H1 (cell line): ENCODE results near the gene TEKT1. TPM values are rescaled to one million over a fixed set of nuclear protein-coding genes. Genes with fewer than 3 reads are reported as not detected.

Experiments
- CTCF ChIA-PET: fragments of 300-600 bp; sonication (Branson Sonifier 250); formaldehyde crosslinking; loops from one replicate; lab custom pipeline; 2021; ENCODE audit not compliant: partially characterized antibody; lab: Charles Lee
- POLR2A ChIA-PET: fragments of 300-600 bp; sonication (Branson Sonifier 250); formaldehyde crosslinking; loops from one replicate; lab custom pipeline; 2021; ENCODE audit warnings: inconsistent platforms; ENCODE audit not compliant: partially characterized antibody; lab: Charles Lee
- DNase-seq, 2 experiments: peaks; one replicate each; pipeline versions ENCODE4 v3.0.0 to v3.0.0-alpha.2; 2010 to 2022; ENCODE audit warnings: low spot score in 2 of 2, low read depth in 1 of 2, mixed read lengths in 1 of 2
- FAIRE-seq: peaks from 2 replicates; lab custom pipeline; 2011; peaks lifted over from hg19 to GRCh38; lab: Jason Lieb, UNC
- H2AFZ ChIP-seq: 2 replicates; pipeline ENCODE4 v1.8.1; 2012; ENCODE audit warnings: low read length, inconsistent platforms
- H2AK5ac ChIP-seq: 2 replicates; pipeline ENCODE4 v1.6.1; 2013; ENCODE audit warnings: low read depth, low read length
- H2BK120ac ChIP-seq: replicated peaks from 2 replicates; pipeline ENCODE3; 2013; ENCODE audit warnings: low read depth, low read length, inconsistent platforms
- H2BK12ac ChIP-seq: 2 replicates; pipeline ENCODE4 v1.6.1; 2013; ENCODE audit warnings: low read depth, low read length
- H2BK15ac ChIP-seq: 2 replicates; pipeline ENCODE4 v1.6.1; 2013; ENCODE audit warnings: low read length
- H2BK20ac ChIP-seq: 2 replicates; pipeline ENCODE4 v1.6.1; 2013; ENCODE audit warnings: low read length
- H2BK5ac ChIP-seq: 2 replicates; pipeline ENCODE4 v1.6.1; 2013; ENCODE audit warnings: low read depth, low read length
- H3K14ac ChIP-seq: 2 replicates; pipeline ENCODE4 v1.6.1; 2013; ENCODE audit warnings: inconsistent platforms; ENCODE audit not compliant: insufficient read length
- H3K18ac ChIP-seq: 2 replicates; pipeline ENCODE4 v1.6.1; 2013; ENCODE audit warnings: low read length; ENCODE audit errors: extremely low read depth
- H3K23ac ChIP-seq: 2 replicates; pipeline ENCODE4 v1.6.1; 2013; ENCODE audit warnings: inconsistent platforms; ENCODE audit not compliant: insufficient read length
- H3K23me2 ChIP-seq: 2 replicates; pipeline ENCODE4 v1.6.1; 2013; ENCODE audit warnings: low read depth, low read length
- H3K27ac ChIP-seq: 2 replicates; pipeline ENCODE4 v1.6.1; 2011; ENCODE audit warnings: low read depth, low read length, inconsistent platforms
- H3K27me3 ChIP-seq, 4 experiments: replicated peaks in 1 of 4; 1 replicate in 1 of 4; 2 replicates in 3 of 4; pipeline versions ENCODE4 v1.6.1 to v1.8.1; 2011 to 2013; ENCODE audit warnings: low read length in 3 of 4, mild to moderate bottlenecking in 3 of 4, inconsistent platforms in 2 of 4, mixed read lengths in 2 of 4, moderate library complexity in 1 of 4; ENCODE audit not compliant: control insufficient read depth in 3 of 4, insufficient read depth in 3 of 4; ENCODE audit errors: extremely low read depth in 1 of 4
- H3K36me3 ChIP-seq, 4 experiments: 2 replicates each; pipeline versions ENCODE4 v1.6.1 to v1.8.1; 2011 to 2013; ENCODE audit warnings: mild to moderate bottlenecking in 4 of 4, low read length in 3 of 4, moderate library complexity in 2 of 4, control low read depth in 1 of 4, inconsistent platforms in 1 of 4; ENCODE audit not compliant: insufficient read depth in 4 of 4, control insufficient read depth in 2 of 4
- H3K4ac ChIP-seq: replicated peaks from 2 replicates; pipeline ENCODE3; 2013; ENCODE audit warnings: low read length, low read depth, mixed read lengths, inconsistent platforms; ENCODE audit not compliant: insufficient read length
- H3K4me1 ChIP-seq, 4 experiments: replicated peaks in 1 of 4; 1 replicate in 1 of 4; 2 replicates in 3 of 4; pipeline versions ENCODE4 v1.6.1 to v1.8.1; 2011 to 2013; ENCODE audit warnings: low read length in 3 of 4, inconsistent platforms in 2 of 4, mixed read lengths in 1 of 4; ENCODE audit not compliant: insufficient read depth in 4 of 4, control insufficient read depth in 3 of 4
- H3K4me2 ChIP-seq, 2 experiments: 2 replicates each; pipeline versions ENCODE4 v1.6.1 to v1.8.1; 2011 to 2013; ENCODE audit warnings: low read depth in 2 of 2, low read length in 2 of 2, control low read depth in 1 of 2, inconsistent platforms in 1 of 2, mild to moderate bottlenecking in 1 of 2; ENCODE audit not compliant: insufficient read depth in 1 of 2
- H3K4me3 ChIP-seq, 4 experiments: fragments of 200-600, 300-600 bp in 1 of 4; sonication (generic), shearing (Covaris generic), sonication (Bioruptor Twin) in 1 of 4; 2 replicates each; pipeline versions ENCODE4 v1.5.1 to v1.8.1; 2011 to 2016; ENCODE audit warnings: low read length in 4 of 4, low read depth in 3 of 4, control low read depth in 2 of 4, inconsistent platforms in 2 of 4, mild to moderate bottlenecking in 2 of 4, mixed read lengths in 1 of 4, moderate library complexity in 1 of 4; ENCODE audit not compliant: insufficient read depth in 2 of 4; ENCODE audit errors: extremely low read depth in 1 of 4
- H3K56ac ChIP-seq: replicated peaks from 2 replicates; pipeline ENCODE3; 2013; ENCODE audit warnings: low read depth, mild to moderate bottlenecking, mixed read lengths, low read length, inconsistent platforms; ENCODE audit not compliant: insufficient read length
- H3K79me1 ChIP-seq: 2 replicates; pipeline ENCODE4 v1.6.1; 2013; ENCODE audit warnings: low read depth, low read length, control low read depth
- H3K79me2 ChIP-seq, 2 experiments: 2 replicates each; pipeline versions ENCODE4 v1.6.1 to v1.8.1; 2012 to 2013; ENCODE audit warnings: low read length in 2 of 2, mild to moderate bottlenecking in 2 of 2, inconsistent platforms in 1 of 2; ENCODE audit not compliant: insufficient read depth in 2 of 2, control insufficient read depth in 1 of 2
- H3K9ac ChIP-seq, 4 experiments: replicated peaks in 1 of 4; 1 replicate in 1 of 4; 2 replicates in 3 of 4; pipeline versions ENCODE4 v1.6.1 to v1.8.1; 2011 to 2013; ENCODE audit warnings: low read depth in 3 of 4, low read length in 3 of 4, control low read depth in 2 of 4, mild to moderate bottlenecking in 2 of 4, moderate library complexity in 2 of 4, inconsistent platforms in 1 of 4; ENCODE audit errors: extremely low read depth in 1 of 4
- H3K9me3 ChIP-seq, 2 experiments: 2 replicates each; pipeline versions ENCODE4 v1.6.1 to v1.8.1; 2012 to 2013; ENCODE audit warnings: mild to moderate bottlenecking in 2 of 2, moderate library complexity in 2 of 2, control low read depth in 1 of 2, inconsistent platforms in 1 of 2, low read depth in 1 of 2, low read length in 1 of 2, mixed read lengths in 1 of 2; ENCODE audit not compliant: insufficient read depth in 2 of 2
- H4K20me1 ChIP-seq, 2 experiments: replicated peaks in 1 of 2; 2 replicates each; pipeline versions ENCODE3 to v1.8.1; 2011 to 2013; ENCODE audit warnings: inconsistent platforms in 2 of 2, low read length in 2 of 2, mild to moderate bottlenecking in 1 of 2; ENCODE audit not compliant: insufficient read depth in 2 of 2, control insufficient read depth in 1 of 2
- H4K5ac ChIP-seq: 2 replicates; pipeline ENCODE4 v1.6.1; 2013; ENCODE audit warnings: low read length, low read depth, mixed read lengths, inconsistent platforms; ENCODE audit not compliant: insufficient read length
- H4K8ac ChIP-seq: 2 replicates; pipeline ENCODE4 v1.8.0; 2013; ENCODE audit warnings: mild to moderate bottlenecking, moderate library complexity, low read length, inconsistent platforms; ENCODE audit not compliant: insufficient read depth; ENCODE audit errors: extremely low read depth
- H4K91ac ChIP-seq: replicated peaks from 2 replicates; pipeline ENCODE3; 2013; ENCODE audit warnings: low read length, mixed read lengths, inconsistent platforms; ENCODE audit not compliant: insufficient read length
- ATF2 ChIP-seq: IDR thresholded peaks from 2 replicates; pipeline ENCODE4 v1.6.1; 2012; ENCODE audit warnings: low read length, inconsistent platforms
- BCL11A ChIP-seq, 2 experiments: IDR thresholded peaks; one replicate each; pipeline ENCODE4 v1.6.1; 2011; ENCODE audit warnings: low read depth in 2 of 2, low read length in 2 of 2, mild to moderate bottlenecking in 2 of 2
- CEBPB ChIP-seq: IDR thresholded peaks from 2 replicates; pipeline ENCODE4 v1.6.1; 2012; ENCODE audit warnings: low read depth, low read length
- CHD1 ChIP-seq: IDR thresholded peaks from 2 replicates; pipeline ENCODE4 v1.6.1; 2012; ENCODE audit warnings: low read depth, low read length, improper control_type of control experiment
- CHD2 ChIP-seq: IDR thresholded peaks from 2 replicates; pipeline ENCODE4 v1.6.1; 2012; ENCODE audit warnings: low read length, improper control_type of control experiment
- EZH2 ChIP-seq: fragments of 200-600 bp; sonication (generic); IDR thresholded peaks from 2 replicates; pipeline ENCODE4 v1.7.1; 2012; ENCODE audit warnings: low read depth, mild to moderate bottlenecking, moderate library complexity, low read length, inconsistent platforms; ENCODE audit not compliant: severe bottlenecking
- FOSL1 ChIP-seq: IDR thresholded peaks from 2 replicates; pipeline ENCODE4 v1.6.1; 2011; ENCODE audit warnings: mild to moderate bottlenecking, low read depth, low read length, moderate library complexity; ENCODE audit not compliant: insufficient read depth
- JUN ChIP-seq: IDR thresholded peaks from 2 replicates; pipeline ENCODE4 v1.6.1; 2011; ENCODE audit warnings: low read depth, mild to moderate bottlenecking, improper control_type of control experiment, low read length
- NANOG ChIP-seq: IDR thresholded peaks from 2 replicates; pipeline ENCODE4 v1.6.1; 2011; ENCODE audit warnings: low read length, low read depth, mild to moderate bottlenecking, inconsistent platforms; ENCODE audit not compliant: insufficient read depth, poor library complexity, severe bottlenecking
- PHF8 ChIP-seq: fragments of 200-600 bp; sonication (generic); conservative IDR thresholded peaks from 2 replicates; pipeline ENCODE4 v1.7.1; 2012; ENCODE audit warnings: low read depth, mild to moderate bottlenecking, inconsistent platforms, low read length, moderate library complexity
- SUZ12 ChIP-seq: fragments of 200-600 bp; sonication (generic); IDR thresholded peaks from 2 replicates; pipeline ENCODE4 v1.6.1; 2012; ENCODE audit warnings: mild to moderate bottlenecking, inconsistent platforms, low read length, moderate library complexity, mixed read lengths
- TAF1 ChIP-seq: IDR thresholded peaks from 2 replicates; pipeline ENCODE4 v1.6.1; 2011; ENCODE audit warnings: mild to moderate bottlenecking, low read depth, low read length
- ZNF274 ChIP-seq: IDR thresholded peaks from 2 replicates; pipeline ENCODE4 v1.7.0; 2012; ENCODE audit warnings: low read length, borderline replicate concordance; ENCODE audit errors: extremely low read depth
- WGBS, 2 experiments: shearing (Covaris generic) in 1 of 2; methylation state at CpG; one replicate each; pipeline versions ENCODE4 v1.1.6 to v1.1.7; 2013 to 2015; ENCODE audit warnings: low lambda C conversion rate in 2 of 2, mixed read lengths in 2 of 2, inconsistent platforms in 1 of 2, low coverage in 1 of 2, missing lambda C conversion rate in 1 of 2; ENCODE audit not compliant: insufficient replicate concordance in 2 of 2, insufficient coverage in 1 of 2, insufficient read length in 1 of 2; ENCODE audit errors: extremely low coverage in 1 of 2, missing lambda C conversion rate in 1 of 2; 5-methylcytosine and 5-hydroxymethylcytosine counted together
- polyA plus RNA-seq, 7 experiments: library from polyadenylated mRNA; depleted of rRNA in 3 of 7; stranded (reverse) in 5 of 7; unstranded in 2 of 7; fragments of >200 nt in 5 of 7; fragments of 200-250 nt in 2 of 7; gene quantifications; 1 replicate in 5 of 7; 2 replicates in 1 of 7; 4 replicates in 1 of 7; pipeline versions ENCODE4 v1.2.1 to v1.2.3, GENCODE V29; 2011 to 2013; ENCODE audit warnings: missing spikeins in 2 of 7, mixed read lengths in 2 of 7
- total RNA-seq: library from RNA; stranded (reverse); fragmentation: NEBNext Ultra II Directional; extraction: Animal tissue kit (Norgen Biotek cat#: 25700); gene quantifications from 2 replicates; pipeline ENCODE4 v1.2.1, GENCODE V29; 2021

Gene TEKT1
- total and polyA plus RNA-seq, 2 of the 8 experiments (the other 6 are each of a cell fraction or from before 2014, with no cell fraction given), result not detected

- H4K8ac ChIP-seq, result no peak overlapping the region
- H3K4me2 ChIP-seq, result no peak overlapping the region
- H3K4me3 ChIP-seq, result no peak overlapping the region
- H2BK15ac ChIP-seq, result peak overlapping the region; percentile 92; the same call in 1 of the 2 replicates
- FAIRE-seq (no peak), DNase-seq (no peak)
- H3K27ac ChIP-seq, result no peak overlapping the region
- TF ChIP-seq CHD1, result no peak
- TF ChIP-seq SUZ12, result no peak
- no peak for TF ChIP-seq BCL11A (IDR thresholded peaks at IDR 0.05; ENCODE audit: low read depth in 2 of 2, low read length in 2 of 2)
- no peak for TF ChIP-seq EZH2
- TF ChIP-seq FOSL1, result no peak
- no peak for TF ChIP-seq CHD2
- no peak for TF ChIP-seq PHF8
- no peak for TF ChIP-seq NANOG
- TF ChIP-seq JUN, result no peak
- TF ChIP-seq TAF1, result no peak
- TF ChIP-seq ATF2, result no peak
- TF ChIP-seq CEBPB, result no peak
- no peak for TF ChIP-seq ZNF274
- TF ChIP-seq, all 59 proteins: peak for 0
- no peaks in the 10 kb centered on the region for H3K79me1 ChIP-seq
- peaks cover 0 to 9% (median 2%) of the 10 kb centered on the region in 4 experiments; a peak in 3 of 7 replicates for H3K4me1 ChIP-seq
- H2AFZ ChIP-seq, result no peak overlapping the region
- no peak overlapping the region for H3K14ac ChIP-seq
- peak overlapping the region; percentile 50; the same call in 1 of the 2 replicates for H2BK12ac ChIP-seq
- H3K56ac ChIP-seq, result no peak overlapping the region
- H3K36me3 ChIP-seq, result no peaks in the 10 kb centered on the region
- no peak overlapping the region for H2BK20ac ChIP-seq
- H3K79me2 ChIP-seq, result no peaks in the 10 kb centered on the region
- H3K23ac ChIP-seq, result no peak overlapping the region
- H4K91ac ChIP-seq, result no peak overlapping the region
- H3K9me3 ChIP-seq, result no peaks in the 10 kb centered on the region
- H3K23me2 ChIP-seq, result 0 out of 2 replicates have a peak, but pooled peaks cover 2% of the 10 kb centered on the region
- no peak overlapping the region for H3K9ac ChIP-seq
- no peaks in the 10 kb centered on the region; a peak in 1 of 7 replicates for H3K27me3 ChIP-seq
- no peak overlapping the region for H2BK5ac ChIP-seq
- no peaks in the 10 kb centered on the region for H4K20me1 ChIP-seq
- 91% methylated on average over 2 of the region's 2 CpGs; no CpG with 5 or more reads in 1 of the 2 experiments for WGBS, 2 experiments
- H3K4ac ChIP-seq, result no peak overlapping the region
- H3K18ac ChIP-seq, result no peak overlapping the region
- ChIA-PET CTCF (interaction anchor here (0.8 to 1.6 kb wide), 5 partner anchors 15 to 135 kb away, joined by 3 to 6 read pairs (median 3); no protein-coding TSS in a partner anchor), POLR2A (no interaction called here)
- no peak overlapping the region for H2BK120ac ChIP-seq
- no peak overlapping the region for H2AK5ac ChIP-seq
- no peak overlapping the region for H4K5ac ChIP-seq
These were observed 73.8 kb downstream of the TEKT1 start for GRCh38 chr17:6757747-6758146.
